H54 (cell line): ENCODE results near the gene DNAJC5G.
A peak's percentile ranks its signal among the peaks of the same experiment; 100 is the strongest.
"Not testable (repeated sequence)": the region's sequence is repeated elsewhere in the genome, so short reads cannot be mapped to it uniquely, and the experiment has no call there.

ENCODE experiments used
- DNase-seq: peaks from one replicate; pipeline ENCODE4 v3.0.0; 2011; ENCODE audit warnings: low spot score, mixed read lengths; ENCODE audit not compliant: insufficient read length
- FAIRE-seq: peaks from 3 replicates; lab custom pipeline; 2011; peaks lifted over from hg19 to GRCh38; lab: Jason Lieb, UNC
- POLR2A ChIP-seq: IDR thresholded peaks from 2 replicates; pipeline ENCODE4 v1.6.1; 2011; ENCODE audit warnings: low read depth, mild to moderate bottlenecking, low read length

DNAJC5G gene

DNA sequence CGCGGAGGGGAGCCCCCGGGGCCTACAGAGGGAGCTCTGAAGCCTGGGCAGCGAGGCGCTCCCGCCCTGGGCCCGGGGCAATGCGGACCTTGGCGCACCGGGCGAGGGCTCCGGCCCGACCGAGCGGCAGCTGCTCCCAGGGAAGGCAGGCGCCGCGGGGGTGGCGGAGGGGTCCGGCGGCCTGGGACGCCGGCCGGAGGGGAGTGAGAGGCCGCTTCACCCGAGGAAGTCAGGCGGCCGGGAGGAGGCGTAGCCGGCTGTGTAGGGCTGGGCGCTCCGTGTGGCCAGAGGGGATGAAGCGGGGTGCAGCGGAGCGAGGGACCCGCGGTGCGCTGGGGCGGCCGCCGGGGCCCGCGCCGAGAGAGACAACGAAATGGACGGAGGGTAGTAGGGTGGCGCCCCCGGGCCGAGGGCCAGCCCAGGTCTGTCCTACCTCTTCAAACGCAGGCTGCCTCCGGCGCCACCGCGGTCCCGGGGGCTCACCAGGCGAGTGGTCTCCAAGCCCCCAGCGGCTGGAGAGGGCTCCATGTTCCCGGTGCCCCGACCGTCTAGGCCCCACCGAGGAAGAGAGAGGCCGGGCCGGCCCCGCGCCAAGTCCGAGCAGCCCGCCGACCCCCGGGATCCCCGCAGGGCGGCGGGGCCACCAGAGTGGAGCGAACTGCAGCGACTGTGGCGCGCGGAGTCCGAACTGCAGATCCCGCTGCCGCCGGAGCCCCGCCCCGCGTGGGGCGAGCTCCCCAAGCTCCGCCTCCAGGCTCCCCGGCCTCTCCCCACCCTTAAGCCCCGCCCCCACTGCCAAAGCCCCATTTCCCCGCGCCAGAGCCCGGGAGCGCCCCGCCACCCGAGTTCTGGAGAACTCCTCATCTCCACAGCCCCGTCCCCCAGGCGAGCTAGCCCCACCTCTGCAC lies 12.6 kb upstream of the DNAJC5G start, which contains the start of gene SLC30A3:
TSS of gene SLC30A3 (minus strand) at position 669 of the 908 bp plus-strand sequence. CDS start at position 528, 141 bp downstream.
- DNase-seq (peak; percentile 97), FAIRE-seq (no peak)
- 0 out of 2 replicates have a peak, but pooled peaks have one; percentile 35 for TF ChIP-seq POLR2A

DNA sequence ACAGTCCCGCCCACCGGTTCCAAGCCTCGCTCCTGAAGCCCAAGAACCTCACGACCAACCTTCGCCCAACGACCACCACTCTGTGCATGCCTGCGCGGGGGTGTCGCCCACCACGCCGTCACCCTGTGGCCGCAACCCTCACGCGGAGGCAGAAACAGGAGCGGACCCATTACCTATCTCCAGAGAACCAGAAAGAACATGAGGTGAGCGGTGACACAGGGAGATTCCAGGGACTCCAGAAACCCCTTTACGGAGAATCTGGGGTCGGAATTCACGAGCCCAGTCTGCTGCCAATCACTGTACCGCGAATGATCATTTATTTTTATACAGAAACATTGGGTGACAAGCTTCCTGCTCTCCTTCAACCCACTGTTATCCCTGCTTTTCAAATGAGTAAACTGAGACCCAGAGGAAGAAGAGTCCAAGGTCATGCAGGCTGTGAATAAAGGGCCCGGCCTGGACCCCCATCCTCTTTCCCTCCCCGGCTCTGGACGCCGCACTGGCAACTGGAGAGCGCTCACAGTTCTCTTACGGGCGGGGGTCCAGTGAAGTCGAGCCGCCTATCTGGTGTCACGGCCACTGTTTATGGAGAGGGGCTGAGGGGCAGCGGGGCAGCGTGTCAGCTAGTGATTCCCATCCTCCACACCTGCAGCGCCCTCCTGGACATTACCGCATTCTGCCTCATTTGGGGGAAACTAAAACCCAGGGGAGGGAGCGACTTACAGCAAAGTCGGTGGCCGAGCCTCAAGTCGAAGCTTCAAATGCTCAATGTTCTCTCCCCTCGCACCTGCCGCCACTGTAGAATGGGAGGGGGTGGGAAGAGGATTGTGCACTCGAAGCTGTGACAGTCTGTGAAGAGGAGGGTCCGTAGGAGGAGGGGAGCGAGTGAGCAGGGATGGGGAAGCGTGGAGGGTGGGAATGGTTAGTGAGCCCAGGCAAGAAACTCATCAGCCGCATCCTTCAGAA lies 11.7 kb upstream of the DNAJC5G start:
- FAIRE-seq, result no peak
- no peak for DNase-seq
- TF ChIP-seq POLR2A, result no peak

DNA sequence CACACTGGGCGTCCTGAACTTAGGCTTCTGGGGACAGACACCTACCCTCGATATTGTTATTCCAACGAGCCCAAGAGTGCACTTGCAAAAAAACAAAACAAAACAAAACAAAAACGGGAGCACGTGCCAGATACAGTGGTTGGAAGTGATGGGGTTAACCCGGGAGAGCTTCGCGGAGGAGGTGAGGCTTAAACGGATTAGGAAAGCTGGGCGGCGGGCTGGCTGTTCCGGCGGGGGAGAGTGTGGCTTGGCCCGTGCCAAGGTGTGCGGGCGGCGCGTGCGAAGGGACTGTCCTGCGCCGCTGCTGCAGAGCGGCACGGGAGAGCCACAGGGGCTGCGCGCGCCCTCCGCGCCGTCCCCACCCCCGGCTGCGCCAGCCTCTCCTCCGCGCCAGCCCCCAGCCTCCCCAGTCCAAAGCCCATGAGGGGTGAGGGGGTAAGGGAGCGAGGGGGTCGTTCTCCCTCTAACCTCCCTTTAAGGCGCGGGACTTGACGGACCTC lies 10.9 kb upstream of the DNAJC5G start:
- FAIRE-seq, result no peak
- no peak for TF ChIP-seq POLR2A
- DNase-seq, result no peak

DNA sequence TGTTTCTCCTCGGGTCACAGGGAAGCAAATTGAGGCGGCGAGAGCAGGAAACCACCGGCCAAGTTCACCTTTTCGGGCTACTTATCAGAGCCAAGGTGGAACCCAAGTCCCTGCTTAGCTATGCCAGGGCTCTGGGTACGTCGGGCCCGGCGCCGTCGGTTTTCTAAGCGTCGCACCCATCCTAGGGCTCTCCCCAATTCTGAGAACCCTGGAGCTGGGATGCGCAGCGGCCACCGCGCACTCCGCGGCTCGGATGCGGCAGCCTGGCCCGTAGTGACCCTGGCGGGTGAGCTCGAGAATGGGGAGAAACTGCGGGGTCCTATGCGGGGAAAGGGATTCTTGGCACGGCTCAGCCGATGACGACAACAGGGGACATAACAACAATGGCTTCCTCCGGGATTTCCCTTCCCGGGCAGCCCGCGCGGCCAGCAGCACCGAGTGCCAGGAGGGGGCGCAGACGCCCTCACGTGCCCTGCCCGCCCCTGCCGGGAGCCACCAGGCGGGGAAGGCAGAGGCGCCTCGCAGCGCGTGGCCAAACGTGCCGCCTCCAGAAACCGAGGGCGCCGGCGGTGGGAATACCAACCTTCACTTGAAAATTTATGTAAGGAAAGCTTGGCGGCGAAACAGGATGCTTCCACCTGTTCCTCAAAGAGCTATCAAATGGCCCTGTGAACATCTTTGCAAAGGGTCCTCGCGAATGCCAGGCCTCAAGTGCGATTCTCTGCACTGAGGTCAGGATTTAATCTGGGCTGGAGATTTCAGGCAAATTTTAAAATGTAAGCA lies 10.3 kb upstream of the DNAJC5G start:
- no peak for TF ChIP-seq POLR2A
- FAIRE-seq, result no peak
- no peak for DNase-seq

DNA sequence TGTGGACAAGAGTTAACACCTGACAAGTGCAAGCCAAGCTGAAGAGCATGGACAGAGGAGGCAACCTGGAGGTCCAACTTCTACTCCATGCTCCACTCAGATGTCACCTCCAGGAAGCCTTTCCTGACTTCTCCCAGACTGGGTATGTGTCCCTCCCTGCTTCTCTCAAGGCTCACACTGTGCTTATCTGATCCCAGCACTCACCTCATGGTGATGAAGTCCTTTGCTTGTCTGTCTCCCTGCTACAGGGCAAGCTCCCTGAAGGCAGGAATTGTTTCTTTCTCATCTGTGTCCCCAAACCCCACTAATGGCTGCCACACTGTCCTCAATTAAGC lies 9.7 kb upstream of the DNAJC5G start:
- TF ChIP-seq POLR2A, result no peak
- DNase-seq (no peak), FAIRE-seq (no peak)

DNA sequence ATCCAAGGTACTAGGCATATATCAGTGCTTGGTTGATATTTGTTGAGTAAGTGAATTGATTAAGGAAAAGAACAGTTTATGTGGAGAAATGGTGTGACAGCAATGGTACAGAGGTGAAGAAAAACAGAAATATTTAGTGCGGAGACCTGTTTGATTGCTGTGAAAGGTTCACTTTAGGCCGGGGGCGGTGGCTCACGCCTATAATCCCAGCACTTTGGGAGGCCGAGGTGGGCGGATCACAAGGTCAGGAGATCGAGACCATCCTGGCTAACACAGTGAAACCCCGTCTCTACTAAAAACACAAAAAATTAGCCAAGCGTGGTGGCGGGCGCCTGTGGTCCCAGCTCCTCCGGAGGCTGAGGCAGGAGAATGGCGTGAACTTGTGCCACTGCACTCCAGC lies 6.9 kb upstream of the DNAJC5G start:
- not testable (repeated sequence) for DNase-seq, FAIRE-seq

DNA sequence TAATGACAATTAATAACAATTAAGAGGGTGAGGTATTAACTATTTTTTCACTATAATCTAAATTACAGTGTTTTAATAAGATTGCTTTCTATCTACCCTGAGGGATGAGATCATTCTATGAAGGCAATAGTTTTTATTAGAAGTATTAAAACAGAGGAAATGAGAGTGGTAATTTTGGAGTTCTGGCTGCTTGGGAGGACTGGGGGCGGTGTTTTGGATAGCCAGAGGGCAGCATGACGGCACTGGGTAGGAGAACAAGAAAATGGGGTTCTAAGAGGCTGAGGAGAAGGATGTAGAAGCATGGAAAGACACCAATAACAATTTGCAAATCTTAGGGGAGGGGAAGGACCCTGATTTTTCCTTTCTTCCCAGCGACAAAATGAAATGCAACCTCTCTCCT lies 5.1 kb upstream of the DNAJC5G start:
- TF ChIP-seq POLR2A, result no peak
- no peak for DNase-seq
- no peak for FAIRE-seq

DNA sequence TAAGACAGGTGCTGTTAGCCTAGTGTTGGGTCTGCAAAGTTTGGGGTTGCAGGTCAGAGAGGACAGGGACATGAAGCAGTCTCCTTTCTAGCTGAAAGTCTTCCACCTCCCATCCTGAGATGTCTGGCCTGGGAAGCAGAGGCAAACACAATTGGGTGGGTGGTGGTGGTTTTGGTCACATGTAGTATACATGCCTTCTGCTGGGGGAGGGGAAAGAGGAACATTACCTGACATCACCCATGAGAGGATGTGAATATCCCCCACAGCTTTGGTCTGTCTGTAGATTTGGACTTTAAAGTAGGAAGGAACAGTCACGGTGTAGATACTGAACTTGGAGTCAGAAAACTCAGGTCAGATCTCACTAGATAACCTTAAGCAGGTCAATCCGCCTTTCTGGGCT lies 4.6 kb upstream of the DNAJC5G start:
- no peak for TF ChIP-seq POLR2A
- FAIRE-seq (no peak), DNase-seq (no peak)

DNA sequence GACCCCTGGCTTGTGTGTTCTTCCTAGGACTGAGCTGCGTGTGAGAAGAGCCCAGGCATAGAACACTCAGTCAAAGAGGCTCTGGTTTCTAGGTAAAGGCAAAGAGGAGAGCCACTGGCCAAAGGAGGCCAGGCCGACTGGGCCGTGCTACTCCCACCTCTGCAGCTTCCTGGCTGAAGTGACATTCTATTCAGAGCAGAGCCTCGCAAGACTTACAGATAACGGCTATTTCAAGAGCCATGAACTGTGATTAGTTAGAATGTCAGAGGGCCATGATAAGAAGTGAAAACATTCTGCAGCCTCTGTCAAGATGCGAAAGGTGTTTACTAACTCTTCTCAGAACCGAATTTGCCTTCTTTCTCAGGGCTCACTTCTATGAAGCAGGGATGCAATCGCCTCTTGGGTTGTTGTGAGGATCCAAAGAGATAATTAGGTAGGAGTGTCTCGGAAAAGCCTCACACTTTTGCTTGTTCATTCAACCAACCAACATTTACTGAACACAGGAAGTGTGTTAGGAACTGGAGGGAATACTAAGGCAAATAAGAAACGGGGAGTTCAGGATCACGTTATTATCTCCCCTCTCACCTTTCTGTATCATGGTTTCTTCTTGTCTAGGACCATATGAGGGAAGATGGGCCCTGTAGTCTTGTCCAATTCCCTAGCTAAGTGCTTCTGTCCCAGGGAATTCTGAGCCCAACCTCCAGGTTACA lies 3.4 kb upstream of the DNAJC5G start:
- no peak for FAIRE-seq
- no peak for TF ChIP-seq POLR2A
- no peak for DNase-seq

DNA sequence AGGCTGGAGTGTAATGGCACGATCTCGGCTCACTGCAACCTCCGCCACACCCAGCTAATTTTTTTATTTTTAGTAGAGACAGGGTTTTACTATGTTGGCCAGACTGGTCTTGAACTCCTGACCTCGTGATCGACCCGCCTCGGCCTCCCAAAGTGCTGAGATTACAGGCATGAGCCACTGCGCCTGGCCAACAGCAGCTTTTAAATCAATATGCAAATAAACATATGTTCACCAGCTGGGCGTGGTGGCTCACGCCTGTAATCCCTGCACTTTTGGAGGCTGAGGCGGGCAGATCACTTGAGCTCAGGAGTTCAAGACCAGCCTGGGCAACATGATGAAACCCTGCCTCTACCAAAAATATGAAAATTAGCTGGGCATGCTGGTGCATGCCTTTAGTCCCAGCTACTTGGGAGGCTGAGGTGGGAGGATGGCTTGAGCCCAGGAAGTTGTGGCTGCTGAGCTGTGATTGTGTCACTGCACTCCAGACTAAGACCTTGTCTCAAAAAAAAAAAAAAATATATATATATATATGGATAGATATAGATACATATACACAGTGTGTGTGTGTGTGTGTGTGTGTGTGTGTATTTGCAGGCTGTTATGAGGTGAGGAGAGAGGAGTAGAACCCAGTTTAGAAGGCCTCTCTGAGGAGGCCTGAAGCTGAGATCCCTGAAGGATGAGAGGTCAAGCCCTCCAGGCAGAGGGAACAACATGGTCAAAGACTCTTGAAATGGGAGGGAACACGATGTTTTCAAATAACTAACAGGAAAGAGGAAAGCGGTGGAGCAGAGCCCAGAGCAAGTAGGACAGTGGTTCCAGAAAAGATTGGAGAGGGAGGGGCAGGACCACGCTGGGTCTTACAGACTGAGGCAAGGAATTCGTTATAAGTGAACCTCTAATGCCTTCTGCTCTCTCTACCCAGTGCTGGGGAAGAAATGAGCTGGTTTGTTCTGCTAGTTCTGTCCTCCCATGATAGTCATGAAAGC lies 2.4 kb upstream of the DNAJC5G start:
- DNase-seq, FAIRE-seq: not testable (repeated sequence)

DNA sequence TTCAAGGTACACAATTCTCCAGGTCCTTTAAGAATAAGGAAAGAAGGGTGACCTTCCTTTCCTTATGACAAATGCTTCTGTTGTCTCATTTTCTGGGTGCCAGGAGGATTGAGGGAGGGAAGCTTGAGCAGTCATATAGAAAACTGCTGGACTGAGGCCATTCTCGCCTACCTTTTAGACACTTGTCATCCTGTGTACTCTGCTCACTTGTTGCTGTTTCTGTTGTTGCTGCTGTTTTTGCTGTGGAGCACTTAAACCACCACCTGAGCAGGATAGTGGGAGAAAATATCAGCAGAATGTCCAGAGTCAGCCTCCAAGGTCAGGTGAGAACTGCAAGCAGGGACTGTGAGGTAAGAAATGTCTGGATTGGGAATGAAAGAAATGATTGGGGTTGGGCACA lies 2.8 kb downstream of the DNAJC5G start:
- DNase-seq (no peak), FAIRE-seq (no peak)
- no peak for TF ChIP-seq POLR2A

DNA sequence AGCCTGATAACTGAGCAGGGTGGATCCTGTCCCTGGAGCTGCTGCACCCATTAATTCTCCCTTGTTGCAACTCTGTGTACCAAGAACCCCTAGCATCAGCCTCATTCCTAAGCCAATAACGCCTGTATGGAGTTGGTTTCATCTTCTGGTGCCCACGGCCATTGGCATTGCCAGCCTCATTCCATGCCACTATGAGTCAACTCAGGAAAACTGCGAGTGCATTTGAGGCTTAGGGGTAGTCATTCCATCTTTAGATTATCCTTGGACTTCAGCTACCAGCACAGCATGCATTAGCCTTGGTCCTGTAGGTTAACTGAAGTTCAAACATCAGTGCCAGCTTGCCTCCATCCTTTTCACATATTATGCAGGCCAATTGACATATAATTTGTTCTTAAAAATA lies 5.6 kb downstream of the DNAJC5G start:
- DNase-seq (no peak), FAIRE-seq (peak; percentile 15)
- no peak for TF ChIP-seq POLR2A
